NT2/D1 (cell line): ENCODE measurements around the gene RAB4A.

Source experiments
- YY1 ChIP-seq: IDR thresholded peaks from 2 replicates; pipeline ENCODE4 v1.6.1; 2011; ENCODE audit not compliant: insufficient read length, insufficient read depth
- ZNF274 ChIP-seq: IDR thresholded peaks from 2 replicates; pipeline ENCODE4 v1.6.1; 2011; ENCODE audit warnings: mild to moderate bottlenecking, low read depth, low read length

- no peak for TF ChIP-seq YY1
- no peak for TF ChIP-seq ZNF274
These were observed 31.8 kb downstream of the RAB4A start for GRCh38 chr1:229302740-229303139.
